ENCODE data around the gene ZMAT5. TPM values are rescaled to one million over a fixed set of nuclear protein-coding genes. Genes with fewer than 3 reads are reported as not detected.

ZMAT5 gene
- total RNA-seq, 1 experiment from 2014 or later: 13.4 TPM

DNA sequence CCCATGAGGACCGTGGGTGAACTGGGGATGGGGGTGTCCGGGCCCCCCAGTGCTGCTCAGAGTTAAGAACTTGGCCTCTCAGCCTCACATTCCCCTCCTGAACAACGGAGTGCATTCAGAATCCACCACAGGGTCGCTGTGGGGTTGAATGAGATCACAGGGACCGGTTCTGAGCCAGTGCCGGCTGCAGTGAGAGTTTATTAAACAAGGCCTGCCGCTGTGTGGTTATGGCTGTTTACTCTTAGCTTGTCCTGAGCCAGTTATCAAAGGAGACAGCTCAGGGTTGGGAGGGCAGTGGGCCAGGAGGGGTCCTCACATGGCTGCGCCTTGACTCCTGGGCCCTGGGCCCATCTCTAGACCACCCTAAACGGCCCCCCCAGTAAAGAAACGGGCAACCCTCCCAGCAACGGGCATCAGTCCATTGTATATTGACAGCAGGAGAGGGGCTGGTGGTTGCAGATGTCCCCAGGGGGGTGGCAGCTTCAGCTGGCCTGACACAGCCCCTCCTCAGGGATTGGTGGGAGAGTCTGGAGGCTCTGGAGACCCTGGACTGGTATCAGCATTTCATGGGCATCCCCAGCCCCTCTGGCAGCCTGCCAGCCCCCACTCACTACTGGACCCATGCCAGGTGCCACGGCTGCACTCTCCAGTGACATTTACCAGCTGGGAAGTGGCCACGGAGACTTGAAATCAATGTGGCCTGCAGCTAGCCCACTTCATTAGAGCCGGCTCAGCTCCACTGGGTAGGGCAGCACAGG, 62.1 kb downstream of the ZMAT5 start:
- Mint-ChIP-seq H3K9me3 (no peaks in the 10 kb centered on the region), H3K27me3 (ENCODE audit: low read depth) (peaks cover 43% of the 10 kb centered on the region), H3K27ac (no peak overlapping the region), H3K4me3 (no peak overlapping the region), H3K36me3 (no peaks in the 10 kb centered on the region), H3K4me1 (peaks cover 47% of the 10 kb centered on the region)
- TF ChIP-seq SP1 (CRISPR knock-in tag; conservative IDR thresholded peaks at IDR 0.05): no peak
- TF ChIP-seq PRRX2 (CRISPR knock-in tag; IDR thresholded peaks at IDR 0.05): no peak
- TF ChIP-seq, protein P1, sequence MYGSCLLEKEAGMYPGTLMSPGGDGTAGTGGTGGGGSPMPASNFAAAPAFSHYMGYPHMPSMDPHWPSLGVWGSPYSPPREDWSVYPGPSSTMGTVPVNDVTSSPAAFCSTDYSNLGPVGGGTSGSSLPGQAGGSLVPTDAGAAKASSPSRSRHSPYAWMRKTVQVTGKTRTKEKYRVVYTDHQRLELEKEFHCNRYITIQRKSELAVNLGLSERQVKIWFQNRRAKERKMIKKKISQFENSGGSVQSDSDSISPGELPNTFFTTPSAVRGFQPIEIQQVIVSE (CRISPR knock-in tag; IDR thresholded peaks at IDR 0.05; ENCODE audit: borderline replicate concordance): no peak
- TF ChIP-seq TCF7 (CRISPR knock-in tag; IDR thresholded peaks at IDR 0.05; ENCODE audit: low read depth): no peak
- no peak for TF ChIP-seq ETV6 (CRISPR knock-in tag; IDR thresholded peaks at IDR 0.05)
- no peak for TF ChIP-seq JAZF1 (CRISPR knock-in tag; IDR thresholded peaks at IDR 0.05)
- ChIA-PET CTCF (interaction anchor here (0.6 to 7.1 kb wide), 3 partner anchors 14 to 115 kb away, joined by 3 to 105 read pairs (median 5); no protein-coding TSS in a partner anchor), POLR2A (no interaction called here)
- ATAC-seq (no peak), DNase-seq (ENCODE audit: low spot score) (no peak)

DNA sequence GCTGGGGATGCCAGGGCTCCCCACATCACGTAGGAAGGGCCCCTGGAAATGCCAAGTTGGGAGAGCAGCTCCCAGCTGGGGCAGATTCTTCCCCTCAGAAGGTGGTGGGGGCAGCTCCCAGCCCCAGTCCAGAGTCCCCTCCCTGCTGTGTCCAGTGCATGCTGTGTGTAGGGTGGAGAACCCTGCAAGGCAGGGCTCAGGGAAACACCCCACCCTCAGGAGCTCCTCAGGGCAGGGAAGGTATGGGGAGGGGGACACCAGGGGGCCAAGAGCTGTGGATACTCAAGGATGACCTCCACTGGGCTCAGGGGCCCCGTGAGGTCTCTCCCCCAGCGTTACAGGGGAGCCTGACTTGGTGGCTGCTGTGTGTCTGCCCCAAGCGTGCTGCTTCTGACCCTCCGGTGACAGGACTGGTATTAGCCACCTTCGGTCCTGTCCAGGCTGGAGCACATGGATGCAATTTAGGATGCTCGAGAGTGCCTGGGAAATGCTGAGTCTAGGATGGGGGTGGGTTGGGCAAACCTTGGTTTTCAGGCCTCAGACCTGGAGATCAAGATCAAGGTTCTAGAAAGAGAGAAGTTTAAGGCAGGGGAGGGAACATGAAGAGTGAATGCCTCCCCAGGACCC, 63.1 kb downstream of the ZMAT5 start:
- Mint-ChIP-seq H3K36me3 (no peaks in the 10 kb centered on the region), H3K4me3 (peak overlapping the region; percentile 34; the same call in 1 of the 2 replicates), H3K9me3 (no peaks in the 10 kb centered on the region), H3K4me1 (peaks cover 47% of the 10 kb centered on the region), H3K27ac (no peak overlapping the region), H3K27me3 (ENCODE audit: low read depth) (peaks cover 43% of the 10 kb centered on the region)
- DNase-seq (ENCODE audit: low spot score) (no peak), ATAC-seq (no peak)
- ChIA-PET POLR2A (interaction anchor here (0.6 kb wide), 1 partner anchor 12 kb away, joined by 3 read pairs; no protein-coding TSS in a partner anchor), CTCF (interaction anchor here (1.5 to 7.1 kb wide), 2 partner anchors 13 to 114 kb away, joined by 5 to 105 read pairs; no protein-coding TSS in a partner anchor)
- 0 out of 2 replicates have a peak, but pooled peaks have one; percentile 24 for TF ChIP-seq SP1 (CRISPR knock-in tag; conservative IDR thresholded peaks at IDR 0.05)
- TF ChIP-seq EMX1 (CRISPR knock-in tag; IDR thresholded peaks at IDR 0.05): no peak
- TF ChIP-seq, protein P2, sequence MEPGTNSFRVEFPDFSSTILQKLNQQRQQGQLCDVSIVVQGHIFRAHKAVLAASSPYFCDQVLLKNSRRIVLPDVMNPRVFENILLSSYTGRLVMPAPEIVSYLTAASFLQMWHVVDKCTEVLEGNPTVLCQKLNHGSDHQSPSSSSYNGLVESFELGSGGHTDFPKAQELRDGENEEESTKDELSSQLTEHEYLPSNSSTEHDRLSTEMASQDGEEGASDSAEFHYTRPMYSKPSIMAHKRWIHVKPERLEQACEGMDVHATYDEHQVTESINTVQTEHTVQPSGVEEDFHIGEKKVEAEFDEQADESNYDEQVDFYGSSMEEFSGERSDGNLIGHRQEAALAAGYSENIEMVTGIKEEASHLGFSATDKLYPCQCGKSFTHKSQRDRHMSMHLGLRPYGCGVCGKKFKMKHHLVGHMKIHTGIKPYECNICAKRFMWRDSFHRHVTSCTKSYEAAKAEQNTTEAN (CRISPR knock-in tag; IDR thresholded peaks at IDR 0.05): no peak
- no peak for TF ChIP-seq ESRRA (CRISPR knock-in tag; IDR thresholded peaks at IDR 0.05; ENCODE audit: borderline replicate concordance)

DNA sequence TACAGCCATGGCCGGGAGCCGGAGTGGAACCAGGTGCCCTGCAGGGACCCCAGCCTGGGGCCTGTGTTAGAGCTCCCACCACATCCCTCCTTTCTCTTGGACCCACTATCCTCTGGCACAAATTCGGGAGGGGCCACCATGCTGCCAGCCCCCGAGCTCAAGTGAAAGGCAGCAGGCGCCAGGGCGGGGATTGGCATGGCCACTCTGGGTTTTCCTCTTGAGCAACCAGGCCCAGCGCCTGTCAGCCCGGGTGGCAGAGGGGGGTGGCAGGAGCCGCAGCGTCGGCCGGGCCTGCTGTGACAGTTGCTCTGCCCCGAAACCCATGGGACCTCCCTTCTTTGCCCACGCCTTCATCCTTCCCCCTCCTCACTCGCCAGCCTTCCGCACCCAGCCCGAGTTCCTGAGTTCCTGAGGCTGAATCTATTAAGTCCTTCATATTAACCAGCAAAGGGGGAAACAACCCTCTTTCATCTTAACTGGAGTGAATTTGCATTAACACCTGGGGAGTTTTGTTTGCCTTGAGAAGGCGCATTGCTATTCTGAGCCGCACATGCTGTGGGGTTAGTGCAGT, 63.8 kb downstream of the ZMAT5 start:
- CTCF ChIA-PET: interaction anchor here (0.5 to 7.1 kb wide), 10 partner anchors 13 to 585 kb away, joined by 3 to 105 read pairs (median 6); partner anchors contain the start of gene THOC5
- H3K36me3 Mint-ChIP-seq: no peaks in the 10 kb centered on the region
- H3K27me3 Mint-ChIP-seq (ENCODE audit: low read depth): peaks cover 40% of the 10 kb centered on the region
- H3K27ac Mint-ChIP-seq: no peak overlapping the region
- POLR2A ChIA-PET: no interaction called here
- peaks cover 47% of the 10 kb centered on the region for H3K4me1 Mint-ChIP-seq
- peak overlapping the region; percentile 34; the same call in 1 of the 2 replicates for H3K4me3 Mint-ChIP-seq
- H3K9me3 Mint-ChIP-seq: no peaks in the 10 kb centered on the region
- ATAC-seq (no peak), DNase-seq (ENCODE audit: low spot score) (no peak)
- TF ChIP-seq TEAD1 (CRISPR knock-in tag; IDR thresholded peaks at IDR 0.05): 0 out of 2 replicates have a peak, but pooled peaks have one; percentile 26
- TF ChIP-seq, protein P3, sequence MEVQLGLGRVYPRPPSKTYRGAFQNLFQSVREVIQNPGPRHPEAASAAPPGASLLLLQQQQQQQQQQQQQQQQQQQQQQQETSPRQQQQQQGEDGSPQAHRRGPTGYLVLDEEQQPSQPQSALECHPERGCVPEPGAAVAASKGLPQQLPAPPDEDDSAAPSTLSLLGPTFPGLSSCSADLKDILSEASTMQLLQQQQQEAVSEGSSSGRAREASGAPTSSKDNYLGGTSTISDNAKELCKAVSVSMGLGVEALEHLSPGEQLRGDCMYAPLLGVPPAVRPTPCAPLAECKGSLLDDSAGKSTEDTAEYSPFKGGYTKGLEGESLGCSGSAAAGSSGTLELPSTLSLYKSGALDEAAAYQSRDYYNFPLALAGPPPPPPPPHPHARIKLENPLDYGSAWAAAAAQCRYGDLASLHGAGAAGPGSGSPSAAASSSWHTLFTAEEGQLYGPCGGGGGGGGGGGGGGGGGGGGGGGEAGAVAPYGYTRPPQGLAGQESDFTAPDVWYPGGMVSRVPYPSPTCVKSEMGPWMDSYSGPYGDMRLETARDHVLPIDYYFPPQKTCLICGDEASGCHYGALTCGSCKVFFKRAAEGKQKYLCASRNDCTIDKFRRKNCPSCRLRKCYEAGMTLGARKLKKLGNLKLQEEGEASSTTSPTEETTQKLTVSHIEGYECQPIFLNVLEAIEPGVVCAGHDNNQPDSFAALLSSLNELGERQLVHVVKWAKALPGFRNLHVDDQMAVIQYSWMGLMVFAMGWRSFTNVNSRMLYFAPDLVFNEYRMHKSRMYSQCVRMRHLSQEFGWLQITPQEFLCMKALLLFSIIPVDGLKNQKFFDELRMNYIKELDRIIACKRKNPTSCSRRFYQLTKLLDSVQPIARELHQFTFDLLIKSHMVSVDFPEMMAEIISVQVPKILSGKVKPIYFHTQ (CRISPR knock-in tag; IDR thresholded peaks at IDR 0.05): no peak

Measured in WTC11 (cell line).